GM18907 (cell line): ENCODE data around the gene FSCN2.
"Not testable (repeated sequence)": the region's sequence is repeated elsewhere in the genome, so short reads cannot be mapped to it uniquely, and the experiment has no call there.

ENCODE experiments used
- ATAC-seq: cut with Tn5 transposase; IDR thresholded peaks from one replicate; pipeline ENCODE4 v1.9.1; 2021; ENCODE audit warnings: mild to moderate bottlenecking, moderate library complexity; ENCODE audit not compliant: unreplicated experiment

Gene FSCN2

GRCh38 chr17:81573794-81574642 is 45.8 kb downstream of the FSCN2 start:
- no peak for ATAC-seq

- ATAC-seq, result no peak
Measured at GRCh38 chr17:81574643-81574956, 46.4 kb downstream of the FSCN2 start.

- no peak for ATAC-seq
Measured at GRCh38 chr17:81575836-81576235, 47.7 kb downstream of the FSCN2 start.

- ATAC-seq, result no peak
Measured at GRCh38 chr17:81576621-81577277, 48.6 kb downstream of the FSCN2 start.

GRCh38 chr17:81577278-81578000 is 49.3 kb downstream of the FSCN2 start:
- no peak for ATAC-seq

GRCh38 chr17:81578038-81578441 is 49.9 kb downstream of the FSCN2 start:
- no peak for ATAC-seq

GRCh38 chr17:81578561-81579225 is 50.5 kb downstream of the FSCN2 start:
- ATAC-seq, result no peak

GRCh38 chr17:81579298-81579697 is 51.1 kb downstream of the FSCN2 start:
- no peak for ATAC-seq

GRCh38 chr17:81579821-81580321 is 51.7 kb downstream of the FSCN2 start:
- ATAC-seq, result no peak

- ATAC-seq, result no peak
Measured at GRCh38 chr17:81580481-81580880, 52.3 kb downstream of the FSCN2 start.

- no peak for ATAC-seq
Measured at GRCh38 chr17:81581758-81582157, 53.6 kb downstream of the FSCN2 start.

GRCh38 chr17:81582341-81582740 is 54.2 kb downstream of the FSCN2 start:
- no peak for ATAC-seq

GRCh38 chr17:81582749-81583148 is 54.6 kb downstream of the FSCN2 start:
- no peak for ATAC-seq

GRCh38 chr17:81583589-81584342 is 55.6 kb downstream of the FSCN2 start:
- ATAC-seq, result no peak

GRCh38 chr17:81584771-81585170 is 56.6 kb downstream of the FSCN2 start:
- not testable (repeated sequence) for ATAC-seq

GRCh38 chr17:81586096-81586495 is 57.9 kb downstream of the FSCN2 start:
- no peak for ATAC-seq
